Body of pancreas (tissue), 4 donors: ENCODE measurements around the gene EBF3. TPM values are rescaled to one million over a fixed set of nuclear protein-coding genes. Genes with fewer than 3 reads are reported as not detected.

ENCODE experiments used
- ATAC-seq: fragments of 150-250 bp; one replicate; pipeline ENCODE4 v1.9.1; 2016
- DNase-seq, 4 donors: peaks; one replicate each; pipeline ENCODE4 v3.0.0-alpha.2; 2019
- H3K27ac ChIP-seq, 4 donors: fragments of 200-600 bp; sonication (generic); 1 replicate in 3 of 4; 2 replicates in 1 of 4; pipeline versions ENCODE4 v1.5.1 to v1.6.1; 2016 to 2019; ENCODE audit warnings: mild to moderate bottlenecking in 1 of 4, mixed read lengths in 1 of 4, moderate library complexity in 1 of 4
- H3K27me3 ChIP-seq, 2 donors: fragments of 200-600 bp; sonication (generic); one replicate each; pipeline ENCODE4 v1.6.0; 2016; ENCODE audit warnings: mild to moderate bottlenecking in 1 of 2
- H3K36me3 ChIP-seq, 2 donors: fragments of 200-600 bp; sonication (generic); replicated peaks in 1 of 2; 2 replicates each; pipeline ENCODE4 v1.5.1; 2016; ENCODE audit warnings: low read depth in 2 of 2; ENCODE audit not compliant: insufficient read depth in 1 of 2
- H3K4me1 ChIP-seq: fragments of 200-600 bp; sonication (generic); one replicate; pipeline ENCODE4 v1.6.0; 2016
- H3K4me3 ChIP-seq, 2 donors: fragments of 200-600 bp; sonication (generic); 1 replicate in 1 of 2; 2 replicates in 1 of 2; pipeline ENCODE4 v1.5.1; 2016 to 2019
- H3K9me3 ChIP-seq, 3 donors: fragments of 200-600 bp; sonication (generic); 1 replicate in 2 of 3; 2 replicates in 1 of 3; pipeline ENCODE4 v1.5.1; 2016
- POLR2A ChIP-seq, 3 donors: fragments of 450-650 bp; IDR thresholded peaks; one replicate each; pipeline ENCODE4 v1.6.1; 2016; ENCODE audit warnings: antibody characterized with exemption in 3 of 3, mild to moderate bottlenecking in 2 of 3
- WGBS, 2 donors: methylation state at CpG; one replicate each; pipeline ENCODE4 v1.1.5; 2017; 5-methylcytosine and 5-hydroxymethylcytosine counted together
- intact Hi-C: fragments of 100-400 bp; cut with DNase I; formaldehyde crosslinking; loops from one replicate; pipeline ENCODE4 v1.15.1; 2023
- total RNA-seq, 2 donors: library from RNA; depleted of rRNA; stranded (reverse); fragments of >200 nt; gene quantifications; one replicate each; pipeline ENCODE4 v1.1.0, GENCODE V29; 2016
- TF ChIP-seq, protein P1 (sequence below), 7 experiments: fragments of 450-650 bp in 4 of 7; fragments of 200-600 bp in 3 of 7; sonication (generic) in 3 of 7; IDR thresholded peaks; one replicate each; pipeline ENCODE4 v1.5.1; 2016 to 2019; ENCODE audit warnings: antibody characterized with exemption in 7 of 7

EBF3 gene
- total RNA-seq, 2 donors from 2014 or later, result 2.3 to 4.6 TPM

GRCh38 chr10:129840196-129840590, 123.9 kb downstream of the EBF3 start:
- H3K4me3 ChIP-seq, result no peak overlapping the region
- no peaks in the 10 kb centered on the region for H3K9me3 ChIP-seq
- no peaks in the 10 kb centered on the region for H3K4me1 ChIP-seq
- DNase-seq, result no peak
- H3K27me3 ChIP-seq, result no peaks in the 10 kb centered on the region
- 89% methylated on average over 26 to 28 of the region's 29 CpGs for WGBS, 2 donors
- H3K36me3 ChIP-seq, result no peaks in the 10 kb centered on the region
- no peak for ATAC-seq
- intact Hi-C loops, result no loop called here
- TF ChIP-seq, protein P1, sequence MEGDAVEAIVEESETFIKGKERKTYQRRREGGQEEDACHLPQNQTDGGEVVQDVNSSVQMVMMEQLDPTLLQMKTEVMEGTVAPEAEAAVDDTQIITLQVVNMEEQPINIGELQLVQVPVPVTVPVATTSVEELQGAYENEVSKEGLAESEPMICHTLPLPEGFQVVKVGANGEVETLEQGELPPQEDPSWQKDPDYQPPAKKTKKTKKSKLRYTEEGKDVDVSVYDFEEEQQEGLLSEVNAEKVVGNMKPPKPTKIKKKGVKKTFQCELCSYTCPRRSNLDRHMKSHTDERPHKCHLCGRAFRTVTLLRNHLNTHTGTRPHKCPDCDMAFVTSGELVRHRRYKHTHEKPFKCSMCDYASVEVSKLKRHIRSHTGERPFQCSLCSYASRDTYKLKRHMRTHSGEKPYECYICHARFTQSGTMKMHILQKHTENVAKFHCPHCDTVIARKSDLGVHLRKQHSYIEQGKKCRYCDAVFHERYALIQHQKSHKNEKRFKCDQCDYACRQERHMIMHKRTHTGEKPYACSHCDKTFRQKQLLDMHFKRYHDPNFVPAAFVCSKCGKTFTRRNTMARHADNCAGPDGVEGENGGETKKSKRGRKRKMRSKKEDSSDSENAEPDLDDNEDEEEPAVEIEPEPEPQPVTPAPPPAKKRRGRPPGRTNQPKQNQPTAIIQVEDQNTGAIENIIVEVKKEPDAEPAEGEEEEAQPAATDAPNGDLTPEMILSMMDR (IDR thresholded peaks at IDR 0.05), result no peak
- TF ChIP-seq POLR2A (IDR thresholded peaks at IDR 0.05), result no peak
- no peak overlapping the region for H3K27ac ChIP-seq

DNA sequence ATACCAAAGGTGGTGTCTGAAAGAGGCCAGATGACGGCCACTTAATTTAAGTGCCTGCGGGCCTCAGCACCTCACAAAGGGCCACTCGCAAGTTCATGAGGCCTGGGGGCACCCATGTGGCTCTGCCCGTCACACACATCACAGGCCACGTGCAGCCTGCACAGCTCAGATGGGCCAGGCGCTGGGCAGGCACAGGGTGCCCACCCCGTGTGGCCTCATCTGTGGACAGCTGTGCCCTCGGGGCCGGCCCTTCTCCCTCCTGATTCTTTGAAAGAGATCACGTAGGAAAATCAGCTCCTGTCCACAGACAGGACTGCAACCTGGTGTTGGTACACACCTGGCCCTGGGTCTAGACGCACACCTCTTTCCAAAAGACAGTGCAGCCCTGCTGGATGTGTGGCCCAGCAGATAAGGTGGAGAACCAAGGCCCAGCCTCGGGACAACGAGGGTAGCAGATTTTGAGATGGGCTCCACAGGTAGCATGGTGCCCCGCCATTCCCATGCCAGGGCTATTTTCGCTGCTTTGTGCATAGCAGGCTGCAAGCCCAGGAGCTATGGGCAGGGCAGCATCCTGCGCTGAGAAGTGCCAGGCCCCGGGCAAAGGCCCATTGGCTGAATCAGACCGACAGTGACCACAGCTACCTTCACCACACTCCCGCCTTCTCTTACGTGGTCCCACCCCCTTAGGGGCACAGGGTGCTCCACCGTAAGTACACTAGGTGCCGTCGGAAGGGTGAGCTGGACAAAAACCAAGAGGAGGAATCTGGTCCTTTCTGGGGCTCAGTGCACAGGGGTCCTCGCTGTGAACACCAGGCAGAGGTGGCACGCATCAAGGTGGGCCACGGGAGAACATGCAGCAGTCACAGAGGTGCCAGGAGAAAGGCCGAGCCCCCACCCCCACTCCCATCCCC, 124.5 kb downstream of the EBF3 start:
- 92% methylated on average over 15 to 27 of the region's 27 CpGs for WGBS, 2 donors
- H3K36me3 ChIP-seq, result no peaks in the 10 kb centered on the region
- H3K4me3 ChIP-seq, result no peak overlapping the region
- H3K27me3 ChIP-seq, result no peaks in the 10 kb centered on the region
- TF ChIP-seq POLR2A (IDR thresholded peaks at IDR 0.05), result no peak
- TF ChIP-seq, protein P1 (IDR thresholded peaks at IDR 0.05), result no peak
- no peak overlapping the region for H3K27ac ChIP-seq
- intact Hi-C loops, result no loop called here
- H3K9me3 ChIP-seq, result no peaks in the 10 kb centered on the region
- no peak for DNase-seq
- ATAC-seq, result no peak
- H3K4me1 ChIP-seq, result no peaks in the 10 kb centered on the region

DNA sequence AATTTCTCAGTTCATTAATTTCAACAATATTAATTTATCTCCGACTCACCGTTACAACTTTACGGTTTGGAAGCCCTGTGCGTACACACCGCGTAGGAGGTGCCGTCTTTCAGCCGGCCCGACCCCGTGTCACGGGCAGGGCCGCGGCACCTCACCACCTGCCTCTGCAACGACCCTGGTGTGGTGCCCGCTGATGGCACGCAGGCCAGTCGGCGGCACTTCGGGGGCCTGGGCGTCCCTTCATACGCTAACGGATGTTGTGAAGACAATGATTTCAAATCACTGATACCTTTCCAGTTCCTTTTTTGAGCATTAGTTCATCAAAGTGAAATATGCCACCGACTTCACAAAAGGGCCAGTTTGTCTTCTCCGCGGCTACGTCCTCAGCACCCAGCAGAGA, 125.3 kb downstream of the EBF3 start:
- ATAC-seq, result no peak
- Histone ChIP-seq H3K9me3 (no peaks in the 10 kb centered on the region), H3K27ac (no peak overlapping the region), H3K4me3 (no peak overlapping the region), H3K4me1 (no peaks in the 10 kb centered on the region), H3K36me3 (no peaks in the 10 kb centered on the region), H3K27me3 (no peaks in the 10 kb centered on the region)
- WGBS, 2 donors, result 94 to 96% methylated on average over 26 of the region's 26 CpGs
- TF ChIP-seq, protein P1 (IDR thresholded peaks at IDR 0.05), result no peak
- no peak for TF ChIP-seq POLR2A (IDR thresholded peaks at IDR 0.05)
- intact Hi-C loops, result no loop called here
- no peak for DNase-seq

DNA sequence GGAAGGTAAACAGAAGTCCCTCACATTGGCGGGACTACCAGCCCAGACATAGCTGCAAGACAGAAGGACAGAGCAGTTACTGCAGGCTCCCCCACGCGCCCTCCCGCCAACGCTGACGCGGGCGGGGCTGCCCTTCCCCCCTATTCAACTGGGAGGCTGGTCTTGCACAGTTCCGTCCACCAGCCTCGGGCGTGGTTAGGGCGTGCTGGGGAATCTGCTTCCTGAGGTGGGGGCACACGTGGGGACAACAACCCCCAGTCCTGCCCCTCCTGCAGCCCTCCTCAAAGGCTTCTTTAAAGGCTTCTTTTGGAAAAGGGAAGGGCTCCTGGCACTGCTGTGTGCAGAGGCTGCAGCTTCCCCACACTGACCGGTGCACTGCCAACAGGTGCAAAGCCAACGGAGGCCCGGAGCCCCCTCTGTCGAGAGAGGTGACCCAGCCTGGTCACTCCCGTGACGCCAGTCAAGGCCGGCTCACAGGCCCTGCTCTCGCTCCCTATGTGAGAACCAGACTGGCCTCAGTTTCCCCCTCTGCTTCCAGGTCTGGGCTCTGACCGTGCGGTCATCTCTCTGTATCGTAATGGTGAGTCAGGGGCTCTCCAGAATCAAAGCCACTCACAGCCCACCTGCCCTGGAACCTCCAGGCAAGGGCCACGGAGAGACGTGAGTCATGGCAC, 126.0 kb downstream of the EBF3 start:
- Histone ChIP-seq H3K36me3 (no peaks in the 10 kb centered on the region), H3K4me3 (no peak overlapping the region), H3K4me1 (no peaks in the 10 kb centered on the region), H3K9me3 (no peaks in the 10 kb centered on the region), H3K27ac (no peak overlapping the region), H3K27me3 (no peaks in the 10 kb centered on the region)
- DNase-seq (no peak), ATAC-seq (no peak)
- TF ChIP-seq, protein P1 (IDR thresholded peaks at IDR 0.05), result no peak
- no peak for TF ChIP-seq POLR2A (IDR thresholded peaks at IDR 0.05)
- intact Hi-C loops, result no loop called here
- WGBS, 2 donors, result 92 to 94% methylated on average over 19 to 26 of the region's 26 CpGs
